Neural progenitor cell (in vitro differentiated cells): ENCODE data around the gene TWIST1. TPM values are rescaled to one million over a fixed set of nuclear protein-coding genes. Genes with fewer than 3 reads are reported as not detected.

Source experiments
- DNase-seq: peaks from one replicate; pipeline ENCODE4 v3.0.0-alpha.2; 2016; ENCODE audit warnings: low spot score
- H2AFZ ChIP-seq: fragments of 200-600 bp; sonication (generic); replicated peaks from 2 replicates; pipeline ENCODE4 v1.6.1; 2016; ENCODE audit warnings: antibody characterized with exemption
- H3F3A ChIP-seq: fragments of 200-600 bp; sonication (generic); 2 replicates; pipeline ENCODE4 v1.6.1; 2016; ENCODE audit warnings: antibody characterized with exemption, low read depth
- H3K27ac ChIP-seq: fragments of 200-600 bp; sonication (generic); 2 replicates; pipeline ENCODE4 v1.5.1; 2016; ENCODE audit warnings: mild to moderate bottlenecking
- H3K27me3 ChIP-seq: fragments of 200-600 bp; sonication (generic); 2 replicates; pipeline ENCODE4 v1.6.1; 2016; ENCODE audit warnings: mild to moderate bottlenecking, moderate library complexity
- H3K36me3 ChIP-seq: fragments of 200-600 bp; sonication (generic); 2 replicates; pipeline ENCODE4 v1.5.1; 2016
- H3K4me1 ChIP-seq: fragments of 200-600 bp; sonication (generic); 2 replicates; pipeline ENCODE4 v1.6.1; 2016; ENCODE audit warnings: mixed run types
- H3K4me2 ChIP-seq: fragments of 200-600 bp; sonication (generic); 2 replicates; pipeline ENCODE4 v1.6.1; 2016
- H3K4me3 ChIP-seq: fragments of 200-600 bp; sonication (generic); 2 replicates; pipeline ENCODE4 v1.5.1; 2016
- H3K79me2 ChIP-seq: fragments of 200-600 bp; sonication (generic); 2 replicates; pipeline ENCODE4 v1.6.1; 2016; ENCODE audit warnings: low read depth
- H3K9ac ChIP-seq: fragments of 200-600 bp; sonication (generic); 2 replicates; pipeline ENCODE4 v1.6.1; 2016
- H3K9me3 ChIP-seq: fragments of 200-600 bp; sonication (generic); 2 replicates; pipeline ENCODE4 v1.5.1; 2016; ENCODE audit warnings: low read depth
- H4K20me1 ChIP-seq: fragments of 200-600 bp; sonication (generic); 2 replicates; pipeline ENCODE4 v1.6.1; 2016; ENCODE audit warnings: low read depth
- H3K27ac Mint-ChIP-seq: 3 replicates; pipeline ENCODE4 v1.8.0; 2021; ENCODE audit warnings: mixed read lengths
- H3K27me3 Mint-ChIP-seq: 2 replicates; pipeline ENCODE4 v1.8.0; 2022; ENCODE audit warnings: low read depth, mild to moderate bottlenecking, inconsistent platforms, moderate library complexity, mixed read lengths; ENCODE audit not compliant: insufficient read depth
- H3K36me3 Mint-ChIP-seq: 3 replicates; pipeline ENCODE4 v1.8.0; 2021; ENCODE audit warnings: mixed read lengths
- H3K4me1 Mint-ChIP-seq: 3 replicates; pipeline ENCODE4 v1.8.0; 2021; ENCODE audit warnings: mixed read lengths
- H3K4me3 Mint-ChIP-seq: 3 replicates; pipeline ENCODE4 v1.8.0; 2021; ENCODE audit warnings: mild to moderate bottlenecking, moderate library complexity, mixed read lengths
- H3K9me3 Mint-ChIP-seq: 3 replicates; pipeline ENCODE4 v1.8.0; 2020; ENCODE audit warnings: mixed read lengths
- EZH2 ChIP-seq: fragments of 200-600 bp; sonication (generic); IDR thresholded peaks from 2 replicates; pipeline ENCODE4 v1.6.1; 2017; ENCODE audit warnings: antibody characterized with exemption, mild to moderate bottlenecking, moderate library complexity
- EZH2phosphoT487 ChIP-seq: fragments of 200-600 bp; sonication (generic); IDR thresholded peaks from 2 replicates; pipeline ENCODE4 v1.6.1; 2017; ENCODE audit warnings: antibody characterized with exemption
- total RNA-seq: library from RNA; depleted of rRNA; stranded (reverse); fragments of >200 nt; gene quantifications from 2 replicates; pipeline ENCODE4 v1.2.3, GENCODE V29; 2015; ENCODE audit warnings: low replicate concordance
- TF ChIP-seq, protein P1 (sequence below): fragments of 200-600 bp; sonication (generic); IDR thresholded peaks from 2 replicates; pipeline ENCODE4 v1.5.1; 2017; ENCODE audit warnings: antibody characterized with exemption, mild to moderate bottlenecking

The TWIST1 gene
- total RNA-seq, 1 donor from 2014 or later = not detected

GRCh38 chr7:19145434-19146115 lies 28.1 kb upstream of the TWIST1 start:
- H3K4me3 Mint-ChIP-seq = peak overlapping the region; percentile 84

DNA sequence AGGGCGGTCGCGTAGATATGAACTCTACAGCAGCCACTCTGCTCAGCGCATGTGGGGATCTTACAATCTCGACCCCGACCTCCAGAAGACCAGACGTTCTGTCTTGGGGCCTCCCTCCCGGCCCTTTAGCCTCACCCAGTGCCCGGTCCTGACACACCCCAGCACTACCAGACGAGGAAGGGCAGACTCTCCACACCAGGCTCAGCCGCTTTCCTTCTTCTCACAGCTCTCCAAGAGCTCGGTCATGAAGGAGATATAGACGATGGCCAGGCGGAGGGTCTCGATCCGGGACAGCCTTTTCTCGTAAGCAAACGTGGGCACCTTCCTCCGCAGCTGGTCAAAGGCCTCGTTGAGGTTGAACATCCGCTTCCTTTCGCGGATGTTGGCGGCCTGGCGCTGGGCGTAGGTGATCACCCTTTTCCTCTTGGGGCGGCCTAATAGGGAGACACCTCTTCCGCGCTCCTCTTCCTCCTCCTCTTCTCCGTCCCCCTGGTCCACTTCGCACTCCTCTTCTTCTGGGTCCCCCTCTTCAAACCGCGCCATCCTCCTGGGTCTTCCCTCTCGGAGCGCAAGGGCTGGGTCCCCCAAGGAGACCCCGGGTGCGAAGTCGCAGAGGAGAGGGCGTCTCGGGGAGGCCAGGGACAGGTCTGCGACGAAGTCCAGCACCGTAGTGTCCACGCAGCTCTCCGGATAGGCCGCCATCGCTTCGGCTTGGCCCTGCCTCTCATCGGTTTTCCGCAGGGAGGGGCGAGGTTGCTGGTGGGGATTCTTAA lies 27.4 kb upstream of the TWIST1 start, which contains the start of gene FERD3L:
Gene FERD3L, minus strand, starts transcription at position 761 of the 773 bp plus-strand sequence. Its CDS starts 59 bp downstream, at position 702.
- Histone ChIP-seq H3K4me3 (peak within 1 kb of the TSS; percentile 42), H3K36me3 (no peaks in the 10 kb centered on the region), H3K4me1 (peaks cover 22% of the 10 kb centered on the region), H3K79me2 (no peaks in the 10 kb centered on the region), H2AFZ (no peak within 1 kb of the TSS), H3K27me3 (peaks cover 93% of the 10 kb centered on the region), H3F3A (peaks cover 10% of the 10 kb centered on the region), H3K9ac (no peak within 1 kb of the TSS), H3K27ac (no peak within 1 kb of the TSS), H3K4me2 (peak within 1 kb of the TSS; percentile 73), H4K20me1 (peaks cover 46% of the 10 kb centered on the region), H3K9me3 (no peaks in the 10 kb centered on the region)
- Mint-ChIP-seq H3K4me1 (peaks cover 29% of the 10 kb centered on the region), H3K4me3 (peak within 1 kb of the TSS; percentile 84), H3K27ac (no peak within 1 kb of the TSS), H3K9me3 (no peaks in the 10 kb centered on the region), H3K36me3 (no peaks in the 10 kb centered on the region), H3K27me3 (peaks cover 47% of the 10 kb centered on the region)
- DNase-seq = peak; percentile 35
- TF ChIP-seq EZH2phosphoT487 (peak; percentile 72), EZH2 (peak; percentile 82)
- TF ChIP-seq, protein P1, sequence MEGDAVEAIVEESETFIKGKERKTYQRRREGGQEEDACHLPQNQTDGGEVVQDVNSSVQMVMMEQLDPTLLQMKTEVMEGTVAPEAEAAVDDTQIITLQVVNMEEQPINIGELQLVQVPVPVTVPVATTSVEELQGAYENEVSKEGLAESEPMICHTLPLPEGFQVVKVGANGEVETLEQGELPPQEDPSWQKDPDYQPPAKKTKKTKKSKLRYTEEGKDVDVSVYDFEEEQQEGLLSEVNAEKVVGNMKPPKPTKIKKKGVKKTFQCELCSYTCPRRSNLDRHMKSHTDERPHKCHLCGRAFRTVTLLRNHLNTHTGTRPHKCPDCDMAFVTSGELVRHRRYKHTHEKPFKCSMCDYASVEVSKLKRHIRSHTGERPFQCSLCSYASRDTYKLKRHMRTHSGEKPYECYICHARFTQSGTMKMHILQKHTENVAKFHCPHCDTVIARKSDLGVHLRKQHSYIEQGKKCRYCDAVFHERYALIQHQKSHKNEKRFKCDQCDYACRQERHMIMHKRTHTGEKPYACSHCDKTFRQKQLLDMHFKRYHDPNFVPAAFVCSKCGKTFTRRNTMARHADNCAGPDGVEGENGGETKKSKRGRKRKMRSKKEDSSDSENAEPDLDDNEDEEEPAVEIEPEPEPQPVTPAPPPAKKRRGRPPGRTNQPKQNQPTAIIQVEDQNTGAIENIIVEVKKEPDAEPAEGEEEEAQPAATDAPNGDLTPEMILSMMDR = no peak

More at GRCh38 chr7:19145434-19146115, 28.1 kb upstream of the TWIST1 start:
- Histone ChIP-seq H3K27me3 (peaks cover 85% of the 10 kb centered on the region), H3K4me1 (peaks cover 22% of the 10 kb centered on the region), H3K79me2 (no peaks in the 10 kb centered on the region), H3K9me3 (no peaks in the 10 kb centered on the region), H2AFZ (no peak overlapping the region), H3K9ac (no peak overlapping the region), H3K4me2 (peak overlapping the region; percentile 73), H3F3A (peaks cover 10% of the 10 kb centered on the region), H3K27ac (no peak overlapping the region), H4K20me1 (peaks cover 46% of the 10 kb centered on the region), H3K4me3 (peak overlapping the region; percentile 42), H3K36me3 (no peaks in the 10 kb centered on the region)
- H3K36me3 Mint-ChIP-seq = no peaks in the 10 kb centered on the region
- H3K27ac Mint-ChIP-seq = no peak overlapping the region
- H3K9me3 Mint-ChIP-seq = no peaks in the 10 kb centered on the region
- peaks cover 29% of the 10 kb centered on the region for H3K4me1 Mint-ChIP-seq
- H3K27me3 Mint-ChIP-seq = peaks cover 47% of the 10 kb centered on the region
- peak; percentile 71 for DNase-seq
- TF ChIP-seq, protein P1 = no peak
- TF ChIP-seq EZH2 (peak; percentile 20), EZH2phosphoT487 (peak; percentile 40)

GRCh38 chr7:19143881-19144574 lies 26.6 kb upstream of the TWIST1 start:
- Mint-ChIP-seq H3K36me3 (no peaks in the 10 kb centered on the region), H3K9me3 (no peaks in the 10 kb centered on the region), H3K4me3 (peak overlapping the region; percentile 83), H3K4me1 (peaks cover 29% of the 10 kb centered on the region), H3K27ac (no peak overlapping the region), H3K27me3 (peaks cover 47% of the 10 kb centered on the region)
- Histone ChIP-seq H3K36me3 (no peaks in the 10 kb centered on the region), H3K4me2 (peak overlapping the region; percentile 73), H3K4me1 (peaks cover 22% of the 10 kb centered on the region), H3F3A (peaks cover 10% of the 10 kb centered on the region), H3K9ac (no peak overlapping the region), H4K20me1 (peaks cover 46% of the 10 kb centered on the region), H3K27me3 (peaks cover 99% of the 10 kb centered on the region), H3K4me3 (peak overlapping the region; percentile 42), H3K9me3 (no peaks in the 10 kb centered on the region), H3K27ac (no peak overlapping the region), H2AFZ (peak overlapping the region; percentile 55), H3K79me2 (no peaks in the 10 kb centered on the region)
- TF ChIP-seq EZH2phosphoT487 = peak; percentile 6
- TF ChIP-seq EZH2 = peak; percentile 70
- TF ChIP-seq, protein P1 = no peak
- peak; percentile 37 for DNase-seq
